Measurements from ENCODE around the gene TFRC.
"Not testable (repeated sequence)": the region's sequence is repeated elsewhere in the genome, so short reads cannot be mapped to it uniquely, and the experiment has no call there.

DNA sequence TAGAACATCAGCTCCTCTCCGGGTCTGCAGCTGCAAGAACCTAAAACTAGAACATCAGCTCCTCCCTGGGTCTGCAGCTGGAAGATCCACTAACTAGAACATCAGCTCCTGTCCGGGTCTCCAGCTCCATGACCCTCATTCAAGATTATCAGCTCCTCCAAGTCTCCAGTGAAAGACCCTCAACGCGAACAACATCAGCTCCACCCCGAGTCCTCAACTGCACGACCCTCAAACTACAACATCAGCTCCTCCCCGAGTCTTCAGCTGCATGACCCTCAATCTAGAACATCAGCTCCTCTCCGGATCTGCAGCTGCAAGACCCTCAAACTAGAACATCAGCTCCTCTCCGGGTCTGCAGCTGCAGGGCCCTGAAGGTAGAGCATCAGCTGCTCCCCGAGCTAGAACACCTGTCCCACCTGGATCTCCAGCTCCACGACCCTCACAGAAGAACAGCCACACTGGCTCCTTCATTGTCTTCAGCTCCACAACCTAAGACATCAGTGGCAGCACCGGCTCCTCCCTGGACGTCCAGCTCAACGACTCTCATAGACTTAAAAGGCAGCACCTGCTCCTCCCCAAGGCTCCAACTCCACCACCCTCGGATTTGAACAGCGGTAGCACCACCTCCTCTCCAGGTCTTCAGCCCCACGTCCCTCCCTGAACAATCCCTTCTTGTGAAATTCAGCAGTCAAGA, 77.4 kb downstream of the TFRC start:
- TF ChIP-seq, protein P1, sequence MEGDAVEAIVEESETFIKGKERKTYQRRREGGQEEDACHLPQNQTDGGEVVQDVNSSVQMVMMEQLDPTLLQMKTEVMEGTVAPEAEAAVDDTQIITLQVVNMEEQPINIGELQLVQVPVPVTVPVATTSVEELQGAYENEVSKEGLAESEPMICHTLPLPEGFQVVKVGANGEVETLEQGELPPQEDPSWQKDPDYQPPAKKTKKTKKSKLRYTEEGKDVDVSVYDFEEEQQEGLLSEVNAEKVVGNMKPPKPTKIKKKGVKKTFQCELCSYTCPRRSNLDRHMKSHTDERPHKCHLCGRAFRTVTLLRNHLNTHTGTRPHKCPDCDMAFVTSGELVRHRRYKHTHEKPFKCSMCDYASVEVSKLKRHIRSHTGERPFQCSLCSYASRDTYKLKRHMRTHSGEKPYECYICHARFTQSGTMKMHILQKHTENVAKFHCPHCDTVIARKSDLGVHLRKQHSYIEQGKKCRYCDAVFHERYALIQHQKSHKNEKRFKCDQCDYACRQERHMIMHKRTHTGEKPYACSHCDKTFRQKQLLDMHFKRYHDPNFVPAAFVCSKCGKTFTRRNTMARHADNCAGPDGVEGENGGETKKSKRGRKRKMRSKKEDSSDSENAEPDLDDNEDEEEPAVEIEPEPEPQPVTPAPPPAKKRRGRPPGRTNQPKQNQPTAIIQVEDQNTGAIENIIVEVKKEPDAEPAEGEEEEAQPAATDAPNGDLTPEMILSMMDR (IDR thresholded peaks at IDR 0.05) = not testable (repeated sequence)
- TF ChIP-seq EP300, POLR2A (IDR thresholded peaks at IDR 0.05): not testable (repeated sequence)

Data from ovary (tissue), 3 donors.